ENCODE results near the gene CRTAP.
A peak's percentile ranks its signal among the peaks of the same experiment; 100 is the strongest.
"Not testable (repeated sequence)": the region's sequence is repeated elsewhere in the genome, so short reads cannot be mapped to it uniquely, and the experiment has no call there.

CRTAP gene

GRCh38 chr3:33145221-33145900, 31.5 kb downstream of the CRTAP start:
- DNase-seq, result no peak

DNA sequence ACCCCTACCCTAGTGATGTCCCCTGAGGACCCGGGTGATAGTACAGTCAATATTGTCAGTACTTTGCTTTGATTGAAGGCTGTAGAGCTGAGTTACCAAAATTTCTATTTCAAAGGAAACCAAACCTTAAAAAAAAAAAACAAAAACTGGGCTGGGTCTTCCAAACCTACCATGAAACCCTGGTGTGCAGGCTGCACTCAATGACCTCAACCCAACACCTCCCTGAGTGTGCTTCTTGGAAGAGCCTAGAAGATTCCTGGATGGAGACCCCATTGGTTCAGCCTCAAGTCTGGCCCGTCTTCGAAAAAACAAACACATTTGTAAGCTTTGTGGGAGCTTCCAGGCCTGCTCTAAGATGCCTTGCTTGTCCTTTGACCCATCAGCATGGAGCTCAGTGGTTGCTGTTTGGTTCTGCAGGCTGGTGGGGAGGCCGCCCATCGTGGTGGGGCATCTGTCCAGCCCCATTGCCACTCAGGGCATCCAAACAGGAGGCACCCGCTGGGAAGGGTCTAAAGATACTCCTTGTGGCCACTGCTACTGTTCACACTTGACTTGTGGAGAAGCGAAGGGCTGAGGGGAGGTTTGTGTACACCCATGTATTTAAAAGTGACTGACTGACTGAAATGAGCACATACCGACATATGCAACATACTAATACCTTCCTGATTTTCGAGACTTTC, 32.2 kb downstream of the CRTAP start:
- DNase-seq, result no peak

- DNase-seq, result peak; percentile 51
These were observed 33.1 kb downstream of the CRTAP start for GRCh38 chr3:33146791-33147445.

DNA sequence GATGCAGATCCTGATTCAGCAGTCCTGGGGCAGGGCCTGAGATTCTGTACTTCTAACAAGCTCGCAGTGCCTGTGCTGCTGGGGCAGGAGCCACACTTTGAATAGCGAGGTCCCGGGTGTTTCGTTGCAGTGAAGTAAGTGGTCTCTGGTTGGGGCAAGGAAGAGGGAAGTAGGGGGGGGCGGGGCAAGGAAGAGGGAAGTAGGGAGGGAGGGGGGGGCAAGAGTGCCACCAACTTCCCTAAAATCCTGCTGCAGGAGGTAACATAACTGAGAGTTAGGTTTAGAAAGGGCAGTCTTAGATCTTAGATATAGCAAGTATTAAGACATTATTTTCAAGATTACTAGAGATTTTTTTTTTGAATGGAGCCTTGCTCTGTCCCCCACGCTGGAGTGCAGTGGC, 35.5 kb downstream of the CRTAP start:
- peak; percentile 51 for DNase-seq

DNA sequence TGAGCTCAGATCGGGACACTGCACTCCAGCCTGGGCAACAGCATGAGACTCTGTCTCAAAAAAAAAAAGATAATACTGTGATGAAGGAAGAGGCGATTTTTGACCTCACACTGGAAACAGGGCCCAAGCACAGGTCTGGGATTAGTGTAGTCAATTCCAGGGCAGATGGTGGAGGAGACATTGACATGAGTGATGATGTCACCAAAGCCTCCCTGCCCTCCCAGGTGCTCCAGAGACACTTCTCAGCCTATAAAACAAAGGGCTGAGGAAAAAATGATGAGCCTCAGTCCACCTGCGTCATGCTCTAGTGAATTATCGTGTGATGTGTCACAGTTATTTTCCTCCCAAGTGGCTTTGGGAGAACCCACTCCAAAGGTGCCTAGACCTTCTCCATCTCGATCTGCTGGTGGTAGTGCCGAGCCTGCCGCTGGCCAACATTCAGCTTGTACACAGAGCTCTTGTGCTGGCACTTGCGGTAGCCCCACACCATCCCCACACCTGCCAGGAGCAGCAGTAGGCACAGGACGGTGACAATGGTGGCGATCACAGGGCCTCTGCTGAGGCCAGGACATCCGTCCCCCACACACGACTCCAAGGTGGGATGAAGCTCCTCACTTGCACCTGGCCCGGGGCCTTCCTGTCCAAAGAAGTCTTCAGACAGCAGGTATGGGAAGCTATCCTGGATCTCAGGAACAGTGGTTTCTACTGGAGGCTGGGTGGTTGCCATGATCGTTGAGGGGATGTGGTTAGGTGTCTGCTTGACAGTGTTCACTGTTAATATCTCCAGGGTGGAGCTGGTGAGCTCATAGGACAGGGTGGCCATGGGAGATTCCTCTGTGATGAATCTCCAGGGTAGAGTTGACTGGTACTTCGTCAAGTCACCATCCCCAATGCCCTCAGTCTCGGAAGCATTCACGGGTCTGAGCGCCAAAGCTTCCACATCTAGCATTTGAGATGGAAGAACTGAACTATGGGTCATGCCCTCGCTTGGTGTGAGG, 38.8 kb downstream of the CRTAP start:
- no peak for DNase-seq

GRCh38 chr3:33153782-33154181, 40.0 kb downstream of the CRTAP start:
- no peak for DNase-seq

- DNase-seq, result no peak
These were observed 41.5 kb downstream of the CRTAP start for GRCh38 chr3:33155301-33155700.

GRCh38 chr3:33159234-33159633, 45.4 kb downstream of the CRTAP start:
- DNase-seq, result no peak

- DNase-seq, result no peak
These were observed 46.2 kb downstream of the CRTAP start for GRCh38 chr3:33159981-33160380.

DNA sequence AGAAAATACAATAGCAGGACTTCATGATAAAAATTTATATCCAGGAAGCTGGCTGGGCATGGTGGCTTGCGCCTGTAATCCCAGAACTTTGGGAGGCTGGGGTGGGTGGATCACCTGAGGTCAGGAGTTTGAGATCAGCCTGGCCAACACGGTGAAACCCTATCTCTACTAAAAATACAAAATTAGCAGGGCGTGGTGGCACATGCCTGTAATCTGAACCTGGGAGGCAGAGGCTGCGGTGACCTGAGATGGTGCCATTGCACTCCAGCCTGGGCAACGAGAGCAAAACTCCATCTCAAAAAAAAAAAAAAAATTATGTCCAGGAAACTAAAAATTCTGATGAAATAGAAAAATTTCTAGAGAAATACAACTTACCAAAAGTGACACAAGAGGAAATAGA, 48.8 kb downstream of the CRTAP start:
- not testable (repeated sequence) for DNase-seq

DNA sequence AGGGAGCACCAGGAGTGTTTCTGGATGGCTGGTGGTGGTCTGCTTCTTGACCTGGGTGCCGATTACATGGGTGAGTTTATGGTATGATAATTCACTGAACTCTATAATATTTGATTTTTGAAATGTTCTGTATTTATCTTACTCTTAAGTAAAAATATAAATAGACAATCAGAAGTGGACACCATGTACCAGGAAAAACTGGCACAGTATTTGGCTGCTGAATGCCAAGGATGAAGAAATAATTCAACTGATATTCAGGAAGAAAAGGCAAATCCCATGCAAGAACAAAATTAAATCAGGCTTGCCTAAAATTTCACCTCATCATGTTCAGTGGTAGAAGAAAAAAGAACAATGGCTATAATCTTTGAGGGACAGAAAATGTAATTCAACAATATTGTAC, 51.6 kb downstream of the CRTAP start:
- no peak for DNase-seq

DNA sequence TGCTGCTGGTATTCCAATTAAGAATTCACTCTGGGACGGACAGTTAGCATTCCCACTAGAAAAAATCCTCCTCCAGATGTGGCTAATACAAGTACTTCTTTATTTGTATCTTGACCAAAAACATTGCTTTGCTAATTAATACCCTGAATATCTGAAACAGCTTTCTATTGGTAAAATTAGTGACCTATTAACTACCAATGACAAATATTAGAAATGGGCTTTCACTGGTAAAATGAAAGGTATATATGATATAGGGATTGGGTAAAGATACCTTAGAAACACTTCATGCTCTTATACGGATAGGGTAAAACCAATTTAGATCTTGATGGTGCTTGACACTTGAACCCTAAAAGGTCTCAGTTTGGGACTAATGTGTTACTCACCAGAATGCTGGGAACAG, 52.3 kb downstream of the CRTAP start:
- DNase-seq, result no peak

- no peak for DNase-seq
These were observed 53.5 kb downstream of the CRTAP start for GRCh38 chr3:33167284-33167683.

- DNase-seq, result no peak
These were observed 54.0 kb downstream of the CRTAP start for GRCh38 chr3:33167716-33168336.

DNA sequence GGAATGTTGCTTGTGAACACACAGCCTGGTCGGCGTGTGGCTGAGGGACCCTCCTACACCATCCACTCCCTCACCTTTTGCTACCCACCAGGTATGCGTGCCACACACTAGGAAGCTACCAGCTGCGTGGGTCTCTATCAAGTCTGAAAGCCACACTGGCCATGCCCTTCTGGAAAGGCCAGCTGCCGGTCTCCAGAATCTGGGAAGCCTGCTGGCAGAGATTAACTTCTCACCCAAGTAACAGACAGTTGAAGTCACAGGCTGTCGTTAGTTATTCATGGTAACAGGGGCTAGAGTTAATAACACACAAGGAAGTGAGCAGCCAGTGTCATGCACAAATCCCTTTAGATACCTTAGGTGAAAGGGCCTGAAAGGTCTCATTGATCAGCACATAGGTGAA, 56.7 kb downstream of the CRTAP start:
- DNase-seq, result no peak

DNA sequence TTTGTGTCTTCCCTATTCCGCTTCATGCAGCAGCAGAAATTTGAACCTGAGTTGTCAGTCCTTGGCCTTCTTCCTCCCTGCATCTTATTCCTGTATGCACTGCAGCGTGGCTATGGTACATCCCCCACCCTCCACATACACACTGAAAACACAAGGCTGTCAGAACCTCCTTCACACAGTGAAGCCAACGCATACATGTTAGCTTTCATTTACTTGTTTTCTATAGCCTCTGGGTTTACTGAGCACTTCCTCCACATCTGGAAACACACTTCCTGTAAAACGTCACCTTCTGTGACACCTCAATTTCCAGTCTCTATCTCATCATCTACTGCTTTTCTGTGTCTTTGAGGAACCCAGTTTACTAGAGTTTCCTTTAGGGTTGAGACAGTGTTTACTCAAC, 57.8 kb downstream of the CRTAP start:
- no peak for DNase-seq

DNA sequence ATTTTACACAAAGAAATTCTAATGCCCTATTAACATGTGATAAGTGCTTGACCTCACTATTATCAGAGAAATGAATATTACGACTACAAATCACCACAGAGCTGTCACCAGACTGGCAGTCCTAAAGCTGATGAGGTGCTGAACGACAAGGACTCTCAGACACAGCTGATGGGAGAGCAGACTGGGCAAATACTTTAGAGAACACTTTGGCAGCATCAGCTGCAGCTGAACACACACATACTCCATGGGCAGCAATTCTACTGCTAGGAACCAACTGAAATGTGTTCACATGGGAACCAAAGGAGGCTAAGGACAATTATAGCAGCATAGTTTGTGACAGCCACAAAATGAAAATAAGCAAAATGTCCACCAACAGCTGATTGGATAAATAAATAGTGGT, 59.3 kb downstream of the CRTAP start:
- DNase-seq, result no peak

DNA sequence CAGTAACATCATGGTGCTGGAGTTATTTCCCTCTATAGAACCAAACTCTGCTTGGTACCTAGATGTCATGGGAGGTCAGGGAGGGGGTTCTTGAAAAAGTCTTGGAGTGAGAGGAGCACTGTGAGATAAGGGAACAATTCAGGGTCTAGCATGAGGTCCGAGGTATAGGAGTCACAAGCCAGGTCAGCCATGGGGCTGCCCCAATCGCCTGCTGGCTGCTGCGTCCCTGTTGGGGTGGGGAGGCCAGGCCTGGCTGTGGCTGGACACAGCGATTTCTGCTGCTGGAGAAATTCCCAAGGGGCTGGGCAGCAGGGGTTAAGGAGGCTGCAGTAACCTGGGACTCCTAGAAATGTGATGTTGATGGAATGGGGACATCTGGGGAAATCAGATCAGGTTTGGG, 59.9 kb downstream of the CRTAP start:
- no peak for DNase-seq

DNA sequence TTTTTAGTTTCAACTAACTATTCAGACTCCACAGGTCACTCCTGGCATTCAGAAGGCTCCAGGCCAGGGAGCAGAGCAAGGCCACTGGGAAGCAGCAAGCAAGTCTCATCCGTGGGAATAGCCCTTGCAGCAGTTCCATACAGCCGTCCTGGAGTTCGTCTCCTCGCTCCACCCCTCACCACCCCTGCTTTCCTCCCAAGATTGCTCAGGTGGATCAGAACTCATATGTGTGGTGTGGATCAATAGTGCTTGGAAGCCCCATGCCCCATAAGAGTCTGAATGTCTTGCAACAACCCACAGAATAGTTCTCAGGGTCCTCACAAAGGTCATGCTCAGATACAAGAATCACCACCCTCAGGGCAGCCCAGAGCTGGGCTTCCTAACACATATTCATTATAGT, 60.3 kb downstream of the CRTAP start:
- no peak for DNase-seq

DNA sequence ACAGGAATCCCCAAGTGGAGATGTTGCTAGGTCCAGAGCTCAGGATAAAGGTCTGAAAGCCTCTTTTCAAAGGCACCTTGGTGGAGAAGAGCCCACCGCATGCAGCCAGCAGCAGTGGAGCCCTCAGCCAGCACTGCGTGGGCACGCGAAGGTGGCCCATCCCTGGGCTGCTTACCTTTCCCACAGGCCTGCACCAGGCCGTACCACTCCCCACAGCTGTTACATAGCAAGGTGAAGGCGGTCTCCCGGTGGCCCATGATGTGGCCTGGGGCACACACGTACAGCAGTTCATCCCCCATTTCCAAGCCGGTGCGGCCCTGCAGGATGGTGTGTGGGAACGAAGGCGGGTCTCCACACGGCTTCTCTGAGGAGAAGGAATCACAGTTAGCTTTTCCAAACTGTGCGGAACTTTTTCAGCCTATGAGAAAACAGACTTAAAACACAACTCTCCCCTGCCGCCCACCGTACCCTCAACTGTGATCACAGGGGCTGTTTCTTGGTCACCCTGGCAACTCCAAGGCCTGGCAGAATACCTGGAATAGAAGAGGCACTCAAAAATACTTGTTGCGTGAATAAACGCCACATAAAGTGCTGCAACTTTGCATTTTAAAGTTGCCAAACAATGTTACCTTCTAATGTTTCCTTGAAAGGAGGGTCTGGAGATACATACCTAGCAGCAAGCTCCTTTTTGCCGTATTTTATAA, 61.0 kb downstream of the CRTAP start:
- DNase-seq, result no peak

- DNase-seq, result no peak
These were observed 65.3 kb downstream of the CRTAP start for GRCh38 chr3:33179132-33179531.

DNA sequence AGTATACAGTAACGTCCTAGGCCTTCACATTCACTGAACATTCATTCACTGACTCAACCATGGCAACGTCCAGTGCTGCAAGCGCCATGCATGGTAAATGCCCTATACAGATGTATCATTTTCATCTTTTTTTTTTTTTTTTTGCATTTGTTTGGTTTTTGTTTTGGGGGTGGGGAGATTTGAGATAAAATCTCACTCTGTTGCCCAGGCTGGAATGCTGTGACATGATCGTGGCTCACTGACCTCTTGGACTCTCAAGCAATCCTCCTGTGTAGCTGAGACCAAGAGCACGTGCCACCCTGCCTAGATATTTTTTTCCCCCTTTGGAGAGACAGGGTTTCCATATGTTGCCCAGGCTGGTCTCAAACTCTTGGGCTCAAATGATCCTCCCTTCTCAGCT, 67.4 kb downstream of the CRTAP start:
- no peak for DNase-seq

Measured in OCI-M1 (cell line).